HCT116 (cell line): ENCODE measurements around the gene ADA.

Source experiments
- CTCF ChIP-seq, 3 experiments: fragments of 200-600 bp in 1 of 3; sonication (generic) in 1 of 3; IDR thresholded peaks in 2 of 3; conservative IDR thresholded peaks in 1 of 3; 2 replicates each; pipeline ENCODE4 v1.5.1; 2012 to 2017; ENCODE audit warnings: low read depth in 2 of 3, low read length in 2 of 3, antibody characterized with exemption in 1 of 3, borderline replicate concordance in 1 of 3, control low read depth in 1 of 3, mild to moderate bottlenecking in 1 of 3, mixed read lengths in 1 of 3, mixed run types in 1 of 3, moderate library complexity in 1 of 3; ENCODE audit not compliant: insufficient read depth in 1 of 3
- EGR1 ChIP-seq: IDR thresholded peaks from 2 replicates; pipeline ENCODE4 v1.6.1; 2012; ENCODE audit warnings: low read depth
- ELF1 ChIP-seq: IDR thresholded peaks from 2 replicates; pipeline ENCODE4 v1.6.1; 2012; ENCODE audit warnings: low read depth, borderline replicate concordance
- EZH2 ChIP-seq: fragments of 200-600 bp; sonication (generic); IDR thresholded peaks from 2 replicates; pipeline ENCODE4 v1.6.1; 2017; ENCODE audit warnings: antibody characterized with exemption, mixed run types
- MAX ChIP-seq: IDR thresholded peaks from 2 replicates; pipeline ENCODE4 v1.6.1; 2012
- POLR2A ChIP-seq: IDR thresholded peaks from 2 replicates; pipeline ENCODE4 v1.7.0; 2011; ENCODE audit warnings: borderline replicate concordance; ENCODE audit not compliant: insufficient read depth, insufficient read length; ENCODE audit errors: extremely low read depth
- POLR2AphosphoS5 ChIP-seq: IDR thresholded peaks from 2 replicates; pipeline ENCODE4 v1.6.1; 2011; ENCODE audit warnings: mild to moderate bottlenecking, low read depth, low read length, moderate library complexity
- TF ChIP-seq, protein P1 (sequence below): IDR thresholded peaks from 2 replicates; pipeline ENCODE4 v1.6.1; 2011; ENCODE audit warnings: mild to moderate bottlenecking, low read length, moderate library complexity; ENCODE audit not compliant: insufficient replicate concordance; ENCODE audit errors: extremely low read depth

GRCh38 chr20:44626278-44626677 lies 25.2 kb downstream of the ADA start:
- TF ChIP-seq MAX: no peak
- no peak for TF ChIP-seq POLR2A
- TF ChIP-seq, protein P1, sequence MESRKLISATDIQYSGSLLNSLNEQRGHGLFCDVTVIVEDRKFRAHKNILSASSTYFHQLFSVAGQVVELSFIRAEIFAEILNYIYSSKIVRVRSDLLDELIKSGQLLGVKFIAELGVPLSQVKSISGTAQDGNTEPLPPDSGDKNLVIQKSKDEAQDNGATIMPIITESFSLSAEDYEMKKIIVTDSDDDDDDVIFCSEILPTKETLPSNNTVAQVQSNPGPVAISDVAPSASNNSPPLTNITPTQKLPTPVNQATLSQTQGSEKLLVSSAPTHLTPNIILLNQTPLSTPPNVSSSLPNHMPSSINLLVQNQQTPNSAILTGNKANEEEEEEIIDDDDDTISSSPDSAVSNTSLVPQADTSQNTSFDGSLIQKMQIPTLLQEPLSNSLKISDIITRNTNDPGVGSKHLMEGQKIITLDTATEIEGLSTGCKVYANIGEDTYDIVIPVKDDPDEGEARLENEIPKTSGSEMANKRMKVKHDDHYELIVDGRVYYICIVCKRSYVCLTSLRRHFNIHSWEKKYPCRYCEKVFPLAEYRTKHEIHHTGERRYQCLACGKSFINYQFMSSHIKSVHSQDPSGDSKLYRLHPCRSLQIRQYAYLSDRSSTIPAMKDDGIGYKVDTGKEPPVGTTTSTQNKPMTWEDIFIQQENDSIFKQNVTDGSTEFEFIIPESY: no peak
- no peak for TF ChIP-seq CTCF (IDR thresholded peaks at IDR 0.05 in 2 of 3, conservative IDR thresholded peaks at IDR 0.05 in 1 of 3; ENCODE audit: borderline replicate concordance in 1 of 3, insufficient read depth in 1 of 3, low read depth in 2 of 3, low read length in 2 of 3)
- no peak for TF ChIP-seq EZH2
- TF ChIP-seq POLR2AphosphoS5: no peak
- no peak for TF ChIP-seq ELF1
- no peak for TF ChIP-seq EGR1
